Measurements from ENCODE around the gene SPECC1. TPM values are rescaled to one million over a fixed set of nuclear protein-coding genes. Genes with fewer than 3 reads are reported as not detected.
A peak's percentile ranks its signal among the peaks of the same experiment; 100 is the strongest.

Gene SPECC1
- total RNA-seq, 4 donors from 2014 or later: 22.5 to 36.3 (median 33.2) TPM

- Histone ChIP-seq H3K4me1 (no peaks in the 10 kb centered on the region), H3K27ac (no peak overlapping the region), H3K27me3 (no peaks in the 10 kb centered on the region), H3K4me3 (no peak overlapping the region), H3K36me3 (no peaks in the 10 kb centered on the region), H3K9me3 (no peaks in the 10 kb centered on the region)
- 82 to 92% methylated on average over 1 of the region's 1 CpG for WGBS, 2 donors (ENCODE audit: low coverage in 1 of 2)
- TF ChIP-seq POLR2AphosphoS5 (IDR thresholded peaks at IDR 0.05): no peak
- TF ChIP-seq EP300 (IDR thresholded peaks at IDR 0.05): no peak
- TF ChIP-seq CTCF (IDR thresholded peaks at IDR 0.05): no peak
- no peak for TF ChIP-seq POLR2A (IDR thresholded peaks at IDR 0.05)
- ATAC-seq: no peak
Observed at GRCh38 chr17:20180661-20181060, 171.5 kb downstream of the SPECC1 start.

GRCh38 chr17:20184181-20184580, 175.0 kb downstream of the SPECC1 start:
- 62 to 75% methylated on average over 2 of the region's 2 CpGs for whole genome bisulfite sequencing, 2 donors (ENCODE audit: low coverage in 1 of 2)
- Histone ChIP-seq H3K27ac (no peak overlapping the region), H3K4me1 (no peaks in the 10 kb centered on the region), H3K27me3 (no peaks in the 10 kb centered on the region), H3K4me3 (no peak overlapping the region), H3K36me3 (no peaks in the 10 kb centered on the region), H3K9me3 (no peaks in the 10 kb centered on the region)
- ATAC-seq: no peak
- no peak for TF ChIP-seq POLR2AphosphoS5 (IDR thresholded peaks at IDR 0.05)

GRCh38 chr17:20184977-20185619, 175.9 kb downstream of the SPECC1 start:
- no peak for TF ChIP-seq POLR2A (IDR thresholded peaks at IDR 0.05)
- no peak for TF ChIP-seq EP300 (IDR thresholded peaks at IDR 0.05)
- no peak for TF ChIP-seq POLR2AphosphoS5 (IDR thresholded peaks at IDR 0.05)
- no peak for TF ChIP-seq CTCF (IDR thresholded peaks at IDR 0.05)
- no peak overlapping the region for H3K4me3 ChIP-seq
- no peaks in the 10 kb centered on the region for H3K27me3 ChIP-seq
- 79 to 90% methylated on average over 4 to 5 of the region's 10 CpGs for WGBS, 2 donors (ENCODE audit: low coverage in 1 of 2)
- no peak overlapping the region for H3K27ac ChIP-seq
- H3K36me3 ChIP-seq: no peaks in the 10 kb centered on the region
- ATAC-seq: no peak
- H3K9me3 ChIP-seq: no peaks in the 10 kb centered on the region
- H3K4me1 ChIP-seq: no peaks in the 10 kb centered on the region

GRCh38 chr17:20187049-20187448, 177.9 kb downstream of the SPECC1 start:
- WGBS, 2 donors (ENCODE audit: low coverage in 1 of 2): 44 to 63% methylated on average over 4 of the region's 4 CpGs
- no peak for TF ChIP-seq EP300 (IDR thresholded peaks at IDR 0.05)
- no peak for TF ChIP-seq POLR2A (IDR thresholded peaks at IDR 0.05)
- TF ChIP-seq CTCF (IDR thresholded peaks at IDR 0.05): no peak
- TF ChIP-seq POLR2AphosphoS5 (IDR thresholded peaks at IDR 0.05): no peak
- Histone ChIP-seq H3K9me3 (no peaks in the 10 kb centered on the region), H3K4me1 (peaks cover 0 to 8% (median 0%) of the 10 kb centered on the region in 3 donors), H3K36me3 (no peaks in the 10 kb centered on the region), H3K27me3 (no peaks in the 10 kb centered on the region), H3K4me3 (no peak overlapping the region), H3K27ac (no peak overlapping the region)
- ATAC-seq: no peak

GRCh38 chr17:20189302-20189701, 180.1 kb downstream of the SPECC1 start:
- TF ChIP-seq POLR2AphosphoS5 (IDR thresholded peaks at IDR 0.05) (no peak), POLR2A (IDR thresholded peaks at IDR 0.05) (no peak), EP300 (IDR thresholded peaks at IDR 0.05) (no peak), CTCF (IDR thresholded peaks at IDR 0.05) (no peak)
- WGBS, 2 donors (ENCODE audit: low coverage in 1 of 2): 80 to 100% methylated on average over 3 to 4 of the region's 5 CpGs
- no peaks in the 10 kb centered on the region for H3K9me3 ChIP-seq
- no peak overlapping the region for H3K4me3 ChIP-seq
- ATAC-seq: no peak
- peak overlapping the region in 2 of 4 donors; percentile 2 for H3K27ac ChIP-seq
- H3K27me3 ChIP-seq: no peaks in the 10 kb centered on the region
- peaks cover 0 to 8% (median 0%) of the 10 kb centered on the region in 3 donors for H3K4me1 ChIP-seq
- no peaks in the 10 kb centered on the region for H3K36me3 ChIP-seq

Data from gastroesophageal sphincter (tissue), 4 donors.